Frontal cortex (tissue), 4 donors: ENCODE data around the gene LRRC53. TPM values are rescaled to one million over a fixed set of nuclear protein-coding genes. Genes with fewer than 3 reads are reported as not detected.
A peak's percentile ranks its signal among the peaks of the same experiment; 100 is the strongest.

Experiments
- DNase-seq, 2 donors: peaks; one replicate each; pipeline ENCODE4 v3.0.0; 2012; ENCODE audit warnings: low spot score in 2 of 2
- FAIRE-seq: peaks from 2 replicates; lab custom pipeline; 2012; peaks lifted over from hg19 to GRCh38; lab: Jason Lieb, UNC
- total RNA-seq: library from RNA; depleted of rRNA; stranded (reverse); fragments of >200 nt; gene quantifications from one replicate; pipeline ENCODE4 v1.2.3, GENCODE V29; 2014
- donor health status: control.
- donor health status: control.
- donor health status: control.

The LRRC53 gene
- total RNA-seq, 1 donor from 2014 or later = under 0.01 TPM

DNA sequence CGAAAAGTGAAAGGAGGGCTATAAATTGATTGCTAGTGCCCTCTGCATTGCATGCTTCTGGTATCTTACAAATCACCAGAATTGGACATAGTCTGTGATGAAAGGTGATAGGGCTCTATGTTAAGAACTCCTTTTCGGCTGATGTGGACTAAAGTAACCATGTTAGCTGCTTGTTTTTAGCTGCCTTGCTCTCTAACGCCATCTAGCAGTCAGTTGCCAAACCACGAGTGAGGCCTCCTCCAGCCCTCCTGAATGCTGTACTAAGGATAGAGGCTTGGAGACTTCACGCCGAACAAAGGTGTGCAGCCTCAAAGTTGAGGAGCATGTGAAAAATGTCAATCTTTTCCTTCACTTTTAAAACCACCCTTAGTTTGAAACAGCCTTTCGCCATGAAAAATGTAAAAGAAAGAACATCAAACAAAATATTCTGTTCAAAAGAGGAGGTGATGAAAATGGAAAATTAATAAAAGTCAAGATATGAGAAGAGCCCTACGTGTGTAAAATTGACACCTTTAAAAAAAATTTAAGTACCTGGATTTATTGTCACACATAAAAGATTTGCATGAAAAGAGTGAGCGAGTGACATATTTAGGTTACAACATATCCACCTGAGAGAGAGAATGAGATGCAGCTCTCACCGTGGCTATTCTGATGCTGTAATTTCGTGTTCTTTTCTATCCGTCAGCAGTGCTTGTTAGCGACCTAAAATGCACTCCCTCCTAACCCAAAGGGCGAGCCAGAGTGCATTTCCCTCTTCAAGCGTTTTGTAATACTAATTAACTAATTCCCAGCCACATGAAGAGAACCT, 8.1 kb downstream of the LRRC53 start:
- FAIRE-seq = no peak
- DNase-seq = peak in 1 of 2 donors; percentile 14

DNA sequence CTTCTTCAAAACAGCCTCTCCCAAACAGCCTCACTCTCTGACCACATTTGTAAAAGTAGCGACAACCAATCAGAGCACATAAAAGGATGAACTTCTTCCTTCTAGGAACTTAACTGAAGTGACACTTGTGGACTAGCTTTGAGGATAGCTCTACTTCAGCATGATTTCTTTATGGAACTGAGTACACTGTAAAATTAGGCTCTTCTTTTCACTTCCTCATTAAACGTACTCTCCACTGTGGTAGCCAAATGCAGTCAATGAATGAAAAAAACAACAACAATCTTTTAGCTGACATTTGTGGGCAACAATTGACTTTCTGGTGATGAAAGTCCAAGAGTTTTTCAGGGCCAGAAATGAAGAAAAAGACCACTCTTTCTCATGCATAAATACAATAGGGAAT, 9.6 kb downstream of the LRRC53 start:
- FAIRE-seq = no peak

DNA sequence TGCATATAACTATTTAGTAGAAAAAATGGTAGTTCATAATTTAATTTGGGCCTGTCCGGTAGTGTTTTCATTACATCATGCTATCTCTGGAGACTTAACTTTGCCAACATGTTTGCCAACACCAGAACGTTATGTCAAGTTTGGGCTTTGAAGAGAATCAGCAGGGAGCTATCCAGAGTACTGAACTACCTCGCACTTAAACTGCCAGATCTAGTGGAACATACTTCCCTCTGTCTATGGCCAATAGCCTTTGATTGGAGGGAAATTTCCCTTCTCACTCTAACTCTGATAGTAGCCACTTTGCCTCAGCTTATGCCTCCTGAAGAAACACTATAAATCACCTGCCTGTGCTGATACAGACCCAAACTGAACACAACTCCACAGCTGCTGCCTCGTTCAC, 10.0 kb downstream of the LRRC53 start:
- no peak for FAIRE-seq
- no peak for DNase-seq

More for the DNA sequence above, 9.6 kb downstream of the LRRC53 start:
- DNase-seq = no peak

DNA sequence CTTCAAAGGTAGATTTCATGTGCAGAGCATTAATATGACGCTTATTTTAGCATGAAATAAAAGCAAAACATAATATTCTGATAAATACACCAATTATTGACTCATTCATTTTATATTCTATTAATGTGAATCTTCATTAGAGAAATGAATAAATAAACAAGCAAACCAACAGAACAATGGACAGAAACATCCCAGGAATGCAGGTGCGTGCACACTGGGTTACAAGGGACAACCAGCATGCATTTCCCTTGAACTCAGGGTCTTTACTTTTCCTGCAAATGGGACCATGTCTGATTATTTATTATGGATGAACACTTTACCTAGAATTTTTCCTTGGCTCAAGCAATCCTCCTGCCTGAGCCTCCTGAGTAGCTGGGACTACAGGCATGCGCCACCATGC, 13.5 kb downstream of the LRRC53 start:
- FAIRE-seq = no peak
- DNase-seq = no peak

GRCh38 chr1:74496669-74497068, 15.7 kb downstream of the LRRC53 start:
- no peak for DNase-seq
- no peak for FAIRE-seq

- DNase-seq (no peak), FAIRE-seq (no peak)
These were observed 26.4 kb downstream of the LRRC53 start for GRCh38 chr1:74486036-74486435.

DNA sequence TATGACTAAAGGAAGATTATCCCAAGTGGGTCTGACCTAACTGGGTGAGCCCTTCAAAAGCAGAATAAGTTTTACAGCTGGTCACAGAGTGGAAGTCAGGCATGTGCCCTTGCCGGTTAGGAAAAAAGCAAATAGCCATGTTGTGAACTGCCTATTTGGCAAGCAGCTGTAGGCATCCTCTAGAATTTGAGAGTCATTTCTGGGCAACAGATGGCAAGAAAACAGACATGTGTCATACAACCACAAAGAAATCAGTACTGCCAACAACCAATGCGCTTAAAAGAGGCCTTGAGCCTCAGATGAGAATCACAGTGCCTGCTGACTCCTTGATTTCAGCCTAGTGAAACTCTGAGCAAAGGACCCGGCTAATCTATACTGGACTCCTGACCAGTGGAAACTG, 26.8 kb downstream of the LRRC53 start:
- no peak for FAIRE-seq

GRCh38 chr1:74481607-74482006, 30.8 kb downstream of the LRRC53 start:
- no peak for DNase-seq
- FAIRE-seq = no peak

More for the DNA sequence above, 26.8 kb downstream of the LRRC53 start:
- no peak for DNase-seq

GRCh38 chr1:74480068-74480467, 32.3 kb downstream of the LRRC53 start:
- FAIRE-seq (no peak), DNase-seq (no peak)

DNA sequence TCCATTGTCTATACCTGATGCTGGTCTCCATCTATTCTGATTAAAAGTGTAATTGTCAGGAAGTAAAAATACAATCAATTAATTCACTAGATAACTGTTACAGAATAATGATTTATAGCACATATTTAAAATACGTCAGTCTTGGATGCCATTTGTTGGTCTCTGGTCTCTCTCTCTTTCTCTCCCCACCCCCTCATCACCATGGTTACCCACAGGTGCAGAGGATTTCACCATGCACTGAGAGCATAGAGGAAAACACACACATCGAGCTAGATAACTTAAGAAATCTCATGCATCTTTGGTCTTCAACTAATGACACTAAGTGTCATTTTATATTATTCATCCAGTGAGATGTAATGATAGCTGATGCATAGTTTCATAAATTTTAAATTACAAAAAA, 33.4 kb downstream of the LRRC53 start:
- no peak for DNase-seq
- FAIRE-seq = no peak

DNA sequence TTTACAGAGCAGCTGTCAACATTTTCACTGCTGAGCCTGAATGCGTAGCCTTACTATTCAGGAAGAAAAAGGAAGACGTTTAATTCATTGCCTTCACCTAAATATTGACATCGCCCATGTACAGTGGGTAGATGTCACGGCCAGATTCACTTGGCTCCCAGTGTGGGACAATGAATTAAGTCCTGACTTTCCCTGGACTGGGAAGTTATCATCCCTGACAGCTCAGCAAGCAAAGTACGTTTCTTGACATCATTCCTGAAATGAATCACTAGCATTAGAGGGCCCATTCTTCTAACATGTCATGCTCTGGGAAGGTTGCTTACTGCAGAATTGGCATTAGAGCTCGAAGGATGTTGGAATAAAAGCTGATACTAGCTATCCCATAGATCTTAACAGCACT, 37.8 kb downstream of the LRRC53 start:
- FAIRE-seq (no peak), DNase-seq (no peak)

- DNase-seq = no peak
- no peak for FAIRE-seq
These were observed 40.9 kb downstream of the LRRC53 start for GRCh38 chr1:74471470-74471869.

GRCh38 chr1:74470936-74471335, 41.5 kb downstream of the LRRC53 start:
- FAIRE-seq = no peak

DNA sequence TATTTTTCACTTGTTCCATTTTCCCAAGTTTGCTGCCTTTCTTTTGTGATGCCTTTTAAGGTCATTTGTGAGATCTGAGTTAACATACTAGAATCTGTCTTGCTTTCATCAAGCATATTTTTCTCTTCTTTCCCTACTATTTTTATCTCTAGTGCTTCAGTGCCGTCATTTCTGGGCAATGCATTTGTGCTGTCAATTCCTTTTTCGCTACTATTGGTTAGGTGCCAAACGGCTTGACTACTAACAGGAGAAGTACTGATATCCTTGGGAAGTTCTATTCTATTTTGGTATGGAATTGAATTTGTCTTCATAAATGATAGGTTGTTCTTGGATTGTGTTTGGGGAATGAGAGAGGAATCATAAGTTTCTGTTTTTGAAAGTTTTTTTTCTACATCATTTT, 42.2 kb downstream of the LRRC53 start:
- no peak for FAIRE-seq
- DNase-seq = no peak

More at GRCh38 chr1:74470936-74471335, 41.5 kb downstream of the LRRC53 start:
- DNase-seq = no peak

DNA sequence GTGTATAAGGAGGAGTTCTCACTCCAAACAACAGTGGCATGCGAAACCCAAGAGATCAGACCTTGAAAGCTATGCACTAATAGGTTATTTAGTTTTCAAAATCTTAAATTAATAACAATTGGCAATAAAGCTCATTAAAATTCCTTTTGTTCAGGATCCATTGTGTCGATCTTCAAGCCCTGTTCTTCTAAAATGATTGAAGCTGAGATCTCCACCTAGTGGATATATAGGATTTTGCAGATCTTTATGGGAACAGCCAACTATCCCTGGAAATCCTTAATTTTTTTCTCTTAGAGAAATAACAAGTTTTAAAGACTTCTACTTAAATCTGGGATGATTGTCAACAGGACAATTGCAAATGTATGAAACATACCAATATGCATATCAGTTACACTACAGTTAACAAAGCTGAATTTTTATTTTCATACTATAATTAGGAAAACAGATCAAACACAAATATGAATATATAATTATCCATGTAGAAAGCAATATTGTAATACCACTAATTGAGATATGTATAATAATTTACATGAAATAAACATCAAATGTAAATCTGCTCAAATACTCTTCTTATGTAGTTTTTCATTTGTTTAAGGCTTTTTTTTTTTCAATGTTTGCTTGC, 43.3 kb downstream of the LRRC53 start:
- peak; percentile 93 for FAIRE-seq
- DNase-seq = peak; percentile 34 to 41

GRCh38 chr1:74467786-74468377, 44.5 kb downstream of the LRRC53 start:
- FAIRE-seq (no peak), DNase-seq (no peak)

- FAIRE-seq = no peak
These were observed 47.2 kb downstream of the LRRC53 start for GRCh38 chr1:74465193-74465681.

DNA sequence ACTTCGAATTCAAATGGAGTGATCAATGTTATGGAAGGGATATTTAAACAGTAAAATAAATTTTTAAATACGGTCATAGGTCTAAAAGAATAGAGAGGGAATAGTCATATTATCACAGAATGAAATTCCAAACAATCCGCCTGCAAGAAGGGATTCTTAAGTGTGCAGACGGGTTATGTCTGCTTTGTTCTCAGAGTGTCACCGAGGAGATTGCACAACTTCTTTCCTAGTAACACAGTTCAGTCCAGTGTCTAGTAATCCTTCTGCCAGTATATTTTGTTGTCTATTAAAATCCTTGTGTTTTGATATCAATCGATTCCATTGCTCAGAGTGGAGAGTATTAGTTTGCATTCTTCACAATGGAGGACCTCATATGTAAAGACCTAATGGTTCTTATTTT, 48.4 kb downstream of the LRRC53 start:
- FAIRE-seq (no peak), DNase-seq (no peak)

More at GRCh38 chr1:74465193-74465681, 47.2 kb downstream of the LRRC53 start:
- no peak for DNase-seq

DNA sequence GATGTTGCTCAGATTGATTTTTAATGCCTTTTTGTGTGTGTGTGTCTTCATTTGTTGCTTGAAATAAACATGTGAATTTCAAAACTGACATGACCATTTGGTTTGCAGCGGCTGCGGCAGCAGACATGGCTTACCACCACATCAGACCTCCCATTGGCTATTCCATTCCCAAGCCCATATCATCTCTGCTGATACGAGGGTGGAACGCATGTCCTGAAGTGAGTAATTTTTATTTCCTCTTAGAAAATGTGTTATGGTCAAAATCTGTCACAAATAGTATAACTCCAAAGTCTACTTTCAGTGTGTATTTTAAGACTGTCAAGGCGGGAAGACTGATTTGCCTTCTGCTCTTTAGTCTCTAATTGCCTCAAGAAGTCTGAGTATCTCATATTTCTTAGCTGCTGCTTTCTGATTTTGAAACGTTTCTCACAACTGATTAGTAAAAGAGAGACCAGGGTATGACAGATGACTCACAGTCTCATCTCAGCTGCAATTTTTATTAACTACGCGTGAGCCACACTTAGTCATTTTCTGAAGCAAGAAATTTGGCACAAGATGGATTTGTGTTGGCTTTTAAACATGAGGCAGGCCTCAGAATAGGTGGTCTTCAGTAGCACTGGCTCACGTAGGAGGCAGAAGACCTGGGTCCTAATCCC, 49.0 kb downstream of the LRRC53 start:
- no peak for DNase-seq
- no peak for FAIRE-seq

DNA sequence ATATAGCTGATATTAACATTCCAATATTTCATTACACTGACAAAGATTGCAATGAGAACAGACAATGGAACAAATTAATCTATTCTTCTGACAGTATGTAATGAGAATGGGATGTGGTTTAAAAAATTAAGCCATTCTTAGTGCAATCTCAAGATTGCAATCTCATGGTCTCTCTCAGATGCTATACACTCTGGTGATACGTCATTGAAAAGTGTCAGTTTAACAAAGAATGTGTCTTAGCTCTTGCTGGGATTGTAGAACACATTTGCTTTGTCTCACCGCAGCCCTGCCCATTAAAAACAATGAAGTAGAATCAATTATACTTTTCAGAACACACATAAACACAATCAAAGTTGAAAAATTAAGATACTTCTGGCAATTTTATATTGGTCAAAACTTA, 55.2 kb downstream of the LRRC53 start:
- FAIRE-seq = no peak
- no peak for DNase-seq
